Left lobe of liver (tissue), 2 donors: ENCODE measurements around the gene EPHA6. TPM values are rescaled to one million over a fixed set of nuclear protein-coding genes. Genes with fewer than 3 reads are reported as not detected.
"Not testable (repeated sequence)": the region's sequence is repeated elsewhere in the genome, so short reads cannot be mapped to it uniquely, and the experiment has no call there.

ENCODE experiments used
- ATAC-seq: fragments of 200-7000 bp; cut with Tn5 transposase; one replicate; pipeline ENCODE4 v1.9.1; 2020; ENCODE audit warnings: mild to moderate bottlenecking, moderate library complexity
- DNase-seq: peaks from one replicate; pipeline ENCODE4 v3.0.0-alpha.2; 2020; ENCODE audit warnings: low spot score
- total RNA-seq: library from RNA; stranded (reverse); gene quantifications from one replicate; pipeline ENCODE4 v1.2.1, GENCODE V29; 2021
- donor health status: DM: no; HTN: no; CAD: no; lungs with moderate emphysema.
- donor health status: DM: no; HTN: yes; CAD: no.

The EPHA6 gene
- total RNA-seq, 1 donor from 2014 or later = not detected

DNA sequence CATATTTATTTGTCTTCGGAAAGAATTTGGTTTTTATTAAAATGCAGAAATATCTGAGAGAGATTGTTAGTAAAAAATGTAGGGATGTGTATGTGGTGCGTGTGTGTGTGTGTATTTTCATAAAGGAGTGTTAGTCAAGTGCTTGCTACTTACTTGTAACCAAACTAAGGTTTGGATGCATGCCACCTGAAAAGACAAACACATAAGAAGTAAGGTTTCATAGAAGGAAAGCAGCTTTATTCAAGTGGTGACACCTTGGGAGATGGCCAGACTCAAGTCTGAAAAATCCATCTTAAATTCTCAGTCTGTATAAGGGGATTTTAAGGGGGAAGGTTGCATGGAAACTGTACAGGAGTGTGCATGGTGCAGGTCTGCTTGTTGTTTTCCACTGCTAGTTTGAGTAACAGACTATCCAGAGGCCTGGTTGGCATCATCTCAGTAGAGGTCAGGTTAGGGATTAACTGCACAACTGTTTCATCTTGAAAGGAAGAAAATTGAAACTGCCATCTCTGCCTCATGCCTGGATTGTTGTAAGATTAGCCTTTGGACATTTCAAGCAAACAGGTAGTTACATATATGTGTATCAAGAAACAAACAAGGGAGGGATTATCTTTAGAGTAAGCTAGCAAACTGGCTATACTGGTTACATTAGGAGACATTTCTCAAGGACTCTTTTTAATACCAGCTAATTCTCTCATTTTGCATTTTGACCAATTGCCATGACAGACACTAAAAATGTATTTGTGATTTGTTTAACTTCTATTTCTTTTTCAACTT is 196.7 kb downstream of the EPHA6 start:
- no peak for DNase-seq
- no peak for ATAC-seq

GRCh38 chr3:97021778-97022177 is 207.4 kb downstream of the EPHA6 start:
- no peak for ATAC-seq
- no peak for DNase-seq

DNA sequence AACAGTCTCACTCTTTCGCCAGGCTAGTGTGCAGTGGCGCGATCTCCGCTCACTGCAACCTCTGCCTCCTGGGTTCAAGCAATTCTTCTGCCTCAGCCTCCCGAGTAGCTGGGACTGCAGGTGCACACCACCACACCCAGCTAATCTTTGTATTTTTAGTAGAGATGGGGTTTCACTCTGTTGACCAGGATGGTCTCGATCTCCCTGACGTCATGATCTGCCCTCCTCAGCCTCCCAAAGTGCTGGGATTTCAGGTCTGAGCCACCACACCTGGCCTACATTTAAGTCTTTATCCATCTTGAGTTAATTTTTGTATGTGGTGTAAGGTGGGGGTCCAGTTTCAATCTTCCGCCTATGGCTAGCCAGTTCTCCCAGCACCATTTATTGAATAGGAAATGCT is 211.2 kb downstream of the EPHA6 start:
- DNase-seq, ATAC-seq: not testable (repeated sequence)

DNA sequence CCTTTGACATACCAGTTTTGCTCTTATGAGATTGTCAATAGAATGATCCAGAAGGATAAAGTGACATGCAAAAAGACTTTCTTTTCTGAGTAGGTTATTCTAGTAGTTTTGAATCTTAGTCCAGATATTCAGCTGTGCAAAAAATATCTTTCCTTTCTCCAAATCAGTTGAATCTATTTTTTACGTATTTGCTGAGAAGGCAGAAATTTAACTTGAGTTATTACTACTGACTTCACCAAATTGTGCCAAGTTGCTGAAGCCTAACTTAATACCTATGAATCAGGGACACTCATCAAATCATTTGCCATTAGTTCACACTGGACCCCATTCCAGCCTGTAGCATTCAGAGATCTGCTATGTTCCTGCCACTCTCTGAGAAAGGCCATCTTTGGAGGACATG is 215.6 kb downstream of the EPHA6 start:
- ATAC-seq = no peak
- DNase-seq = no peak

- DNase-seq = no peak
- ATAC-seq = no peak
These were observed 223.0 kb downstream of the EPHA6 start for GRCh38 chr3:97037294-97037943.

GRCh38 chr3:97043411-97043810 is 229.0 kb downstream of the EPHA6 start:
- ATAC-seq (no peak), DNase-seq (no peak)

- DNase-seq = no peak
- ATAC-seq = no peak
These were observed 243.0 kb downstream of the EPHA6 start for GRCh38 chr3:97057365-97057764.

- DNase-seq (no peak), ATAC-seq (no peak)
These were observed 244.8 kb downstream of the EPHA6 start for GRCh38 chr3:97059168-97059567.

GRCh38 chr3:97066531-97066930 is 252.1 kb downstream of the EPHA6 start:
- no peak for ATAC-seq
- no peak for DNase-seq

DNA sequence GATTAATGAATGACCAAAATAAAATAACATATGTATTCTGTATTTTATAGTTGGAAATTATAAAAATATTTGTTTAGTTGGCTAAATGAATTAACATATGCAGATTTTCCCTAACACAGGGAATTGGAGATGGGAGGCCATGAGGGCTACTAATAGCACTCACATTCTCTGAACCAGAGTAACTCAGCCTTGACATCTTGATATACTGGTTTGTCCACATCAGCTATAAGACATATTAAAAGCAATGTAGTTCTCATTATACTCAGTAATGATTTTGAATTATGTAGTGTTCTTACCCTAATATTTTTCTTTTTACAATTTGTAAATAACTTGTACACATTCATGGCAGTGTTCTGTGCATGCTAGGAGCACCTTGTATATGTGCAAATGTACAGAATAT is 255.9 kb downstream of the EPHA6 start:
- no peak for DNase-seq
- no peak for ATAC-seq

- ATAC-seq (no peak), DNase-seq (no peak)
These were observed 260.2 kb downstream of the EPHA6 start for GRCh38 chr3:97074546-97074945.

DNA sequence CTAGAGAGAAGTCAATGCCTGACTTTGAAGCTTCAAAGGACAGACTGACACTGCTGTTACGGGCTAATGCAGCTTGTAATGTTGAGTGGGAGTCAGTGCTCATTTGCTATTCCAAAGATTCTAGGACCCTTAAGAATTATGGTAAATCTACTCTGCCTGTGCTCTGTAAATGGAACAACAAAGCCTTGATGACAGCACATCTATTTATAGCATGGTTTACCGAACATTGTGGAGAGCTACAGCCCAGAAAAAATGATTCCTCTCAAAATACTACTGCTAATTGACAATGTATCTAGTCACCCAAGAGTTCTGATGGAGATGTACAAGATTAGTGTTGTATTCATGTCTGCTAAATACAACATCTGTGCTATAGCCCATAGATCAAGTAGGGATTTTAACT is 262.3 kb downstream of the EPHA6 start:
- no peak for ATAC-seq
- no peak for DNase-seq

GRCh38 chr3:97089621-97090020 is 275.2 kb downstream of the EPHA6 start:
- ATAC-seq (no peak), DNase-seq (no peak)

- DNase-seq = no peak
- no peak for ATAC-seq
These were observed 288.2 kb downstream of the EPHA6 start for GRCh38 chr3:97102641-97103040.

DNA sequence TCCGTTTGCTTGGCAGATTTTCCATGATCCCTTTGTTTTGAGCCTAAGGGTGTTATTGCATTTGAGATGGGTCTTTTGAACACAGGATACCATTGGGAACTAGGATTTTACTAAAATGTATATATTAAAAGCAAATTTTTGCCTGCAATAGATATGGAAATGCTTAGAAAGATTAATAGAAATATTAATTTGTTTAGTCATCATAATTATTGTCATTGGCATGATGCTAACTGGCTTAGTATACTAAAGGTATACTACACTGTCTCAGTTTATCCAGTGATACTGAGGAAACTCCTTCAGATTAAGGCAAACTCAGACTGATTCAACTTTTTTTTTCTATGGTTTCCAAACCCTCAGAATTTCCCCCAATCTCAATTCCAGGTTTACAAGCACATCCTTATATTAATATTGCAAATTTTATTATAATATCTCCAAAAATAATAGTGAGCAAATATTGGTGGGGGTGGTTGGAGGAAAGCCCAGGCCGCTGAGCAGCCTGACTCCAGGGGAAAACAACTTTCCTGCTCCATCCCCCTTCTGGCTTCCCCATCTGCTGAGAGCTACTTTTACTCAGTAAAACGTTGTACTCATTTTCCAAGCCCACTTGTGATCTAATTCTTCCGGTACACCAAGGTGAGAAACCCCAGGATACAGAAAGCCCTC is 291.7 kb downstream of the EPHA6 start:
- DNase-seq = no peak

DNA sequence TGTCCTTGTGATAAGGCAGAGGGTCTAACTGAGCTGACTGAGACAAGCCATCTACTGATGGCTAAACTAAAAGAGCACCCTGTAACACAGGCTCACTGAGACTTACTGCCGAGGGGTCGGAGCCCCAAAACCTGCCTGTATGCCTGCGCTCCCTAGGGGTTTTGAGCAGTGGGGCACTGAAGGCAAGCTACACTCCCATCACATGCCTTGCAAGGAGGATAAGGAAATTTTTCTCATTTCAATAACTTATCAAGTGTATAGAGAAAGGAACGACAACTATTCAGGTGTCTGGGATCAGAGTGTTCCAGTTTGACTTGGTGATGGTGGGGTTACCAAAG is 292.2 kb downstream of the EPHA6 start:
- no peak for ATAC-seq
- DNase-seq = no peak

More for the DNA sequence above, 291.7 kb downstream of the EPHA6 start:
- ATAC-seq = no peak

- DNase-seq (no peak), ATAC-seq (no peak)
These were observed 293.7 kb downstream of the EPHA6 start for GRCh38 chr3:97108136-97108535.

DNA sequence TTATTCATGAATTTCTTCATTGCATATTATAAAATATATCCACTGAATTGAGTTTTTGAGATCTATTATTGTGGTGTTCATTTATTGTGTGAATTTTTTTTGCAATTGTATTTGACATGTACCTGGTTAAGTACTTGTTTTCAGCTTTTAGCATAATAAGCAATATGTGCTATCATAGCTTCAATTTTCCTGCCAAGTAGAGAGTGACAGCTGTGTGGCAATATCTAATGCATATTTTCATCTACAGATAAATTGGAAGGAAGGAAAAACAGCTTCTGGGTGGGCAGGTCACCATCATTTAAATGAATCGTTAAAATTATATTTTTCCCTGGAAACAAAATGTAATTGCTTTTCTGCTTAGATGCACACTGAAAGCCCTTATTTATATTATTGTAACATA is 296.9 kb downstream of the EPHA6 start:
- ATAC-seq = no peak
- DNase-seq = no peak

DNA sequence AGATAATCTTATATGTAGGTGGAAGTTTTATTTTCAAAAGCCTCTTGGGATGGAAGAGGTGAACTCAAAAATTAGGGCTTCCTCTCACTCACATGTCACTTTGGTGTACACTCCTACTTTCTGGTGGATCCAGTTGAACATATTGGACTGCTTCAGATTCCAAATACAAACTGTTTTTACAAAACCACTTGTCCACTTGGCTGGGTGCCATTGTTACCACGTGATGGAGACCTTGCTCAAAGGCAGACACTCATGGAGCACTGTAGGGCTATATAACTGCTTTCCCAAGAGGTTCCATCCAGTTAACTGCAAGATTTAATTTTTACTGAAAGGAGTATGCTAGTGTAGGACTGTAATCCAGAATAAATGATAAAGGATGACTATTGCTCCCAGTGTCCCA is 307.0 kb downstream of the EPHA6 start:
- no peak for DNase-seq
- ATAC-seq = no peak

GRCh38 chr3:97125902-97126499 is 311.6 kb downstream of the EPHA6 start:
- no peak for ATAC-seq
- DNase-seq = no peak

DNA sequence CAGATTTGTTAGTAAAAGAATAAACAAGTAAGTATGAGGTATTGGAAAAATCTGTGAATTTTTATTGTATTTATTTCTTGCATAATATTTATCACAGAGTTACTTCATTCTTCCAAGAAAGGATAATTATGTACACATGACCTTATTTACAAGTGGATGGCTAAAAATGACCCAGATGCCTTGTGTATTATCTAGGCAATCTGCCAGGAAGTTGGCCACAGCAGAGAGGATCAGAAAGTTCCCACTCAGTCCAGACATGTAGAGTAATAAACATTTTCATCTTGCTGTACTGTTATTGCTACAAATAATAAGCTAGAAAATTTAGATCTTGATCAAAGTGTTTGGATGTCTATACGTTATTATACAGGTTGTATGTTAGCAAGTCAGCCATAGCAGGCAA is 317.1 kb downstream of the EPHA6 start:
- DNase-seq (no peak), ATAC-seq (no peak)
